HepG2 (cell line): ENCODE measurements around the gene ZBTB14. TPM values are rescaled to one million over a fixed set of nuclear protein-coding genes. Genes with fewer than 3 reads are reported as not detected.

Experiments used
- ARNT ChIP-seq: fragments of 450-650 bp; IDR thresholded peaks from 2 replicates; pipeline ENCODE4 v1.6.1; 2017
- ATF4 ChIP-seq, 2 experiments: fragments of 450-650 bp in 1 of 2; sonication (generic) in 1 of 2; formaldehyde crosslinking; IDR thresholded peaks; 2 replicates each; pipeline versions ENCODE4 v1.5.0 to v1.8.0; 2020 to 2022; ENCODE audit warnings: mild to moderate bottlenecking in 1 of 2, missing genetic modification reagents in 1 of 2
- E2F2 ChIP-seq: sonication (generic); formaldehyde crosslinking; IDR thresholded peaks from 2 replicates; pipeline ENCODE4 v1.4.0; 2020; ENCODE audit warnings: missing genetic modification reagents, borderline replicate concordance
- ELF3 ChIP-seq: IDR thresholded peaks from 2 replicates; pipeline ENCODE4 v1.6.1; 2016; ENCODE audit warnings: missing genetic modification reagents, missing compliant biosample characterization
- ETS1 ChIP-seq: sonication (generic); formaldehyde crosslinking; IDR thresholded peaks from 2 replicates; pipeline ENCODE4 v1.4.0; 2020; ENCODE audit warnings: missing genetic modification reagents
- GABPA ChIP-seq, 2 experiments: IDR thresholded peaks; 2 replicates each; pipeline ENCODE4 v1.6.1; 2011 to 2016; ENCODE audit warnings: low read depth in 2 of 2, low read length in 1 of 2, missing biosample characterization in 1 of 2, missing genetic modification characterization in 1 of 2
- HNF4G ChIP-seq, 2 experiments: sonication (generic) in 1 of 2; formaldehyde crosslinking in 1 of 2; IDR thresholded peaks; 2 replicates each; pipeline versions ENCODE4 v1.4.0 to v1.6.1; 2011 to 2020; ENCODE audit warnings: borderline replicate concordance in 2 of 2, low read depth in 2 of 2, mild to moderate bottlenecking in 2 of 2, low read length in 1 of 2, missing genetic modification reagents in 1 of 2, moderate library complexity in 1 of 2
- MED13 ChIP-seq: sonication (generic); formaldehyde crosslinking; IDR thresholded peaks from 2 replicates; pipeline ENCODE4 v1.5.0; 2020; ENCODE audit warnings: missing genetic modification reagents
- MLXIP ChIP-seq: sonication (generic); formaldehyde crosslinking; IDR thresholded peaks from 2 replicates; pipeline ENCODE4 v1.9.0; 2021; ENCODE audit warnings: missing genetic modification reagents, borderline replicate concordance
- NFE2L1 ChIP-seq: sonication (generic); formaldehyde crosslinking; IDR thresholded peaks from 2 replicates; pipeline ENCODE4 v1.4.0; 2020; ENCODE audit warnings: missing genetic modification reagents, mild to moderate bottlenecking, borderline replicate concordance
- NFIB ChIP-seq: sonication (generic); formaldehyde crosslinking; IDR thresholded peaks from 2 replicates; pipeline ENCODE4 v1.9.0; 2021; ENCODE audit warnings: missing genetic modification reagents, mild to moderate bottlenecking, borderline replicate concordance
- NR3C1 ChIP-seq: sonication (generic); formaldehyde crosslinking; IDR thresholded peaks from 2 replicates; pipeline ENCODE4 v1.4.0; 2020; ENCODE audit warnings: missing genetic modification reagents
- PHF8 ChIP-seq: sonication (generic); formaldehyde crosslinking; IDR thresholded peaks from 2 replicates; pipeline ENCODE4 v1.5.0; 2020; ENCODE audit warnings: missing genetic modification reagents
- POLR2AphosphoS5 ChIP-seq: IDR thresholded peaks from 2 replicates; pipeline ENCODE4 v1.6.1; 2012; ENCODE audit warnings: low read depth, low read length
- SP5 ChIP-seq: IDR thresholded peaks from 2 replicates; pipeline ENCODE4 v1.6.1; 2016; ENCODE audit warnings: low read depth, borderline replicate concordance
- ZKSCAN5 ChIP-seq: sonication (generic); formaldehyde crosslinking; IDR thresholded peaks from 2 replicates; pipeline ENCODE4 v1.5.1; 2020; ENCODE audit warnings: mild to moderate bottlenecking, missing genetic modification reagents
- ZNF3 ChIP-seq: IDR thresholded peaks from 2 replicates; pipeline ENCODE4 v1.7.0; 2017; ENCODE audit warnings: inconsistent platforms
- ZNF570 ChIP-seq: sonication (generic); formaldehyde crosslinking; IDR thresholded peaks from 2 replicates; pipeline ENCODE4 v1.4.0; 2020; ENCODE audit warnings: mild to moderate bottlenecking, missing genetic modification reagents, borderline replicate concordance
- ZNF598 ChIP-seq: sonication (generic); formaldehyde crosslinking; IDR thresholded peaks from 2 replicates; pipeline ENCODE4 v1.5.1; 2020; ENCODE audit warnings: mild to moderate bottlenecking, missing genetic modification reagents, borderline replicate concordance
- ZNF703 ChIP-seq: sonication (generic); formaldehyde crosslinking; IDR thresholded peaks from 2 replicates; pipeline ENCODE4 v1.5.1; 2020; ENCODE audit warnings: missing genetic modification reagents, mild to moderate bottlenecking, moderate library complexity, borderline replicate concordance
- ZNF737 ChIP-seq: sonication (generic); formaldehyde crosslinking; IDR thresholded peaks from 2 replicates; pipeline ENCODE4 v1.5.0; 2020; ENCODE audit warnings: missing genetic modification reagents, mild to moderate bottlenecking, borderline replicate concordance
- ZSCAN29 ChIP-seq: sonication (generic); formaldehyde crosslinking; conservative IDR thresholded peaks from 2 replicates; pipeline ENCODE4 v1.4.0; 2020; ENCODE audit warnings: mild to moderate bottlenecking, missing genetic modification reagents
- polyA plus RNA-seq, 8 experiments: library from polyadenylated mRNA; depleted of rRNA in 3 of 8; stranded (reverse) in 7 of 8; unstranded in 1 of 8; fragments of >200 nt; fragmentation: Illumina TruSeq in 4 of 8; extraction: Trizol in 4 of 8; gene quantifications; 2 replicates each; pipeline versions ENCODE4 v1.2.1 to v1.2.3, GENCODE V29; 2011 to 2016; ENCODE audit warnings: low read depth in 4 of 8, missing spikeins in 1 of 8, mixed read lengths in 1 of 8; ENCODE audit not compliant: insufficient read depth in 1 of 8
- total RNA-seq, 5 experiments: library from RNA; depleted of rRNA; stranded (reverse); fragments of >200 nt; fragmentation: Illumina TruSeq; extraction: Trizol; gene quantifications; 2 replicates each; pipeline ENCODE4 v1.2.3, GENCODE V29; 2016; ENCODE audit warnings: low read depth in 1 of 5

ZBTB14 gene
- total and polyA plus RNA-seq, 2 of the 13 experiments (the other 11 are each of a cell fraction or from before 2014, with no cell fraction given), result 8.0 to 14.4 TPM

- TF ChIP-seq ATF4 (CRISPR knock-in tag; IDR thresholded peaks at IDR 0.05) (no peak), HNF4G (IDR thresholded peaks at IDR 0.05; ENCODE audit: borderline replicate concordance, low read depth, low read length) (no peak), HNF4G (CRISPR knock-in tag; IDR thresholded peaks at IDR 0.05; ENCODE audit: borderline replicate concordance, low read depth) (no peak), ZNF3 (no peak), NFE2L1 (CRISPR knock-in tag) (no peak), GABPA (IDR thresholded peaks at IDR 0.05; ENCODE audit: low read depth, low read length) (no peak), GABPA (CRISPR knock-in tag; IDR thresholded peaks at IDR 0.05; ENCODE audit: low read depth) (no peak), ZNF703 (CRISPR knock-in tag) (no peak), ELF3 (CRISPR knock-in tag) (no peak), ZKSCAN5 (CRISPR knock-in tag) (no peak), ZNF570 (CRISPR knock-in tag) (no peak), MED13 (CRISPR knock-in tag) (no peak), NFIB (CRISPR knock-in tag) (no peak), NR3C1 (CRISPR knock-in tag) (no peak), ZSCAN29 (CRISPR knock-in tag) (no peak), MLXIP (CRISPR knock-in tag) (no peak), E2F2 (CRISPR knock-in tag) (no peak), PHF8 (CRISPR knock-in tag) (peak; percentile 55), SP5 (no peak), ARNT (no peak), ZNF737 (CRISPR knock-in tag) (no peak), ZNF598 (CRISPR knock-in tag) (no peak; the same call in 1 of the 2 replicates), ETS1 (no peak), POLR2AphosphoS5 (0 out of 2 replicates have a peak, but pooled peaks have one; percentile 18)
These were observed 1.3 kb upstream of the ZBTB14 start (continued) for GRCh38 chr18:5296706-5297320.
